HUES6 (cell line): Measurements from ENCODE around the gene DNAJB12.

ENCODE experiments used
- H3K27ac ChIP-seq: 2 replicates; pipeline ENCODE4 v1.7.0; 2013; ENCODE audit warnings: low read depth, mild to moderate bottlenecking, low read length, inconsistent platforms
- H3K27me3 ChIP-seq: 2 replicates; pipeline ENCODE4 v1.6.1; 2013; ENCODE audit warnings: low read length; ENCODE audit not compliant: control insufficient read depth, insufficient read depth
- H3K36me3 ChIP-seq: 2 replicates; pipeline ENCODE4 v1.6.1; 2013; ENCODE audit warnings: low read length; ENCODE audit not compliant: control insufficient read depth, insufficient read depth
- H3K4me1 ChIP-seq: 2 replicates; pipeline ENCODE4 v1.6.1; 2013; ENCODE audit warnings: low read length; ENCODE audit not compliant: control insufficient read depth, insufficient read depth
- H3K4me3 ChIP-seq: 2 replicates; pipeline ENCODE4 v1.5.1; 2013; ENCODE audit warnings: low read depth, low read length
- H3K9ac ChIP-seq: one replicate; pipeline ENCODE4 v1.6.1; 2013; ENCODE audit warnings: mild to moderate bottlenecking, low read length
- H3K9me3 ChIP-seq: 2 replicates; pipeline ENCODE4 v1.6.1; 2013; ENCODE audit warnings: low read depth, low read length; ENCODE audit not compliant: control insufficient read depth, insufficient read depth

Gene DNAJB12

GRCh38 chr10:72337039-72337629 lies 17.6 kb downstream of the DNAJB12 start:
- no peak overlapping the region for H3K4me3 ChIP-seq
- no peak overlapping the region for H3K27ac ChIP-seq
- peaks cover 45% of the 10 kb centered on the region for H3K36me3 ChIP-seq
- H3K9ac ChIP-seq: no peak overlapping the region
- no peaks in the 10 kb centered on the region for H3K27me3 ChIP-seq
- H3K4me1 ChIP-seq: peaks cover 32% of the 10 kb centered on the region
- no peaks in the 10 kb centered on the region for H3K9me3 ChIP-seq

- no peaks in the 10 kb centered on the region for H3K27me3 ChIP-seq
- peaks cover 37% of the 10 kb centered on the region for H3K4me1 ChIP-seq
- H3K9me3 ChIP-seq: no peaks in the 10 kb centered on the region
- no peak overlapping the region for H3K4me3 ChIP-seq
- H3K36me3 ChIP-seq: peaks cover 40% of the 10 kb centered on the region
- H3K9ac ChIP-seq: no peak overlapping the region
- no peak overlapping the region for H3K27ac ChIP-seq
Measured at GRCh38 chr10:72336259-72337038, 18.3 kb downstream of the DNAJB12 start.

GRCh38 chr10:72335394-72336258 lies 19.1 kb downstream of the DNAJB12 start:
- no peak overlapping the region for H3K4me3 ChIP-seq

GRCh38 chr10:72334825-72335393 lies 19.8 kb downstream of the DNAJB12 start:
- peaks cover 32% of the 10 kb centered on the region for H3K36me3 ChIP-seq
- H3K27ac ChIP-seq: no peak overlapping the region
- peaks cover 43% of the 10 kb centered on the region for H3K4me1 ChIP-seq
- H3K9ac ChIP-seq: peak overlapping the region; percentile 13
- no peaks in the 10 kb centered on the region for H3K27me3 ChIP-seq
- H3K4me3 ChIP-seq: no peak overlapping the region
- no peaks in the 10 kb centered on the region for H3K9me3 ChIP-seq

More at GRCh38 chr10:72335394-72336258, 19.1 kb downstream of the DNAJB12 start:
- no peak overlapping the region for H3K27ac ChIP-seq
- no peaks in the 10 kb centered on the region for H3K27me3 ChIP-seq
- H3K36me3 ChIP-seq: peaks cover 34% of the 10 kb centered on the region
- H3K9me3 ChIP-seq: no peaks in the 10 kb centered on the region
- peaks cover 43% of the 10 kb centered on the region for H3K4me1 ChIP-seq
- no peak overlapping the region for H3K9ac ChIP-seq

GRCh38 chr10:72334196-72334824 lies 20.4 kb downstream of the DNAJB12 start:
- Histone ChIP-seq H3K27me3 (no peaks in the 10 kb centered on the region), H3K27ac (no peak overlapping the region), H3K4me3 (no peak overlapping the region), H3K4me1 (peaks cover 46% of the 10 kb centered on the region), H3K36me3 (peaks cover 32% of the 10 kb centered on the region), H3K9ac (peak overlapping the region; percentile 13), H3K9me3 (no peaks in the 10 kb centered on the region)

GRCh38 chr10:72333112-72334015 lies 21.4 kb downstream of the DNAJB12 start:
- H3K27ac ChIP-seq: no peak overlapping the region
- H3K9ac ChIP-seq: no peak overlapping the region
- peaks cover 56% of the 10 kb centered on the region for H3K4me1 ChIP-seq

GRCh38 chr10:72332423-72333111 lies 22.2 kb downstream of the DNAJB12 start:
- peaks cover 22% of the 10 kb centered on the region for H3K36me3 ChIP-seq
- H3K27me3 ChIP-seq: no peaks in the 10 kb centered on the region
- H3K4me1 ChIP-seq: peaks cover 60% of the 10 kb centered on the region
- peak overlapping the region; percentile 30; the same call in 1 of the 2 replicates for H3K4me3 ChIP-seq
- no peaks in the 10 kb centered on the region for H3K9me3 ChIP-seq
- H3K27ac ChIP-seq: peak overlapping the region; percentile 73; the same call in 1 of the 2 replicates
- H3K9ac ChIP-seq: peak overlapping the region; percentile 61

More at GRCh38 chr10:72333112-72334015, 21.4 kb downstream of the DNAJB12 start:
- no peak overlapping the region for H3K4me3 ChIP-seq
- no peaks in the 10 kb centered on the region for H3K27me3 ChIP-seq
- no peaks in the 10 kb centered on the region for H3K9me3 ChIP-seq
- peaks cover 30% of the 10 kb centered on the region for H3K36me3 ChIP-seq

- Histone ChIP-seq H3K4me3 (peak overlapping the region; percentile 38), H3K27me3 (no peaks in the 10 kb centered on the region), H3K4me1 (peaks cover 57% of the 10 kb centered on the region), H3K9me3 (no peaks in the 10 kb centered on the region), H3K36me3 (peaks cover 18% of the 10 kb centered on the region), H3K9ac (peak overlapping the region; percentile 68), H3K27ac (peak overlapping the region; percentile 73; the same call in 1 of the 2 replicates)
Measured at GRCh38 chr10:72331575-72332422, 22.9 kb downstream of the DNAJB12 start.

GRCh38 chr10:72330069-72330426 lies 24.7 kb downstream of the DNAJB12 start:
- Histone ChIP-seq H3K27me3 (no peaks in the 10 kb centered on the region), H3K9me3 (no peaks in the 10 kb centered on the region), H3K9ac (no peak overlapping the region), H3K36me3 (peaks cover 1% of the 10 kb centered on the region), H3K4me3 (no peak overlapping the region), H3K4me1 (peaks cover 60% of the 10 kb centered on the region), H3K27ac (no peak overlapping the region)
